Psoas muscle (tissue), 8 donors: ENCODE results near the gene ABCC2. TPM values are rescaled to one million over a fixed set of nuclear protein-coding genes. Genes with fewer than 3 reads are reported as not detected.

Experiments
- ATAC-seq, 4 donors: fragments of 200-7000 bp; cut with Tn5 transposase; one replicate each; pipeline ENCODE4 v1.9.1; 2020; ENCODE audit warnings: moderate library complexity in 3 of 4, mild to moderate bottlenecking in 2 of 4
- DNase-seq, 2 donors: peaks; one replicate each; pipeline ENCODE4 v3.0.0-alpha.2; 2020
- H3K27ac ChIP-seq: fragments of 200-600 bp; one replicate; pipeline ENCODE4 v1.8.0; 2022
- H3K27me3 ChIP-seq, 3 donors: fragments of 200-600 bp in 1 of 3; one replicate each; pipeline versions ENCODE4 v1.6.1 to v1.8.0; 2013 to 2022; ENCODE audit warnings: low read length in 2 of 3, mild to moderate bottlenecking in 2 of 3, moderate library complexity in 1 of 3; ENCODE audit not compliant: insufficient read depth in 3 of 3
- H3K36me3 ChIP-seq, 2 donors: fragments of 200-600 bp in 1 of 2; one replicate each; pipeline versions ENCODE4 v1.6.1 to v1.8.0; 2013 to 2022; ENCODE audit warnings: low read depth in 1 of 2, mild to moderate bottlenecking in 1 of 2, moderate library complexity in 1 of 2; ENCODE audit not compliant: insufficient read depth in 1 of 2
- H3K4me1 ChIP-seq: fragments of 200-600 bp; one replicate; pipeline ENCODE4 v1.8.0; 2022
- H3K4me3 ChIP-seq: fragments of 200-600 bp; one replicate; pipeline ENCODE4 v1.8.0; 2022; ENCODE audit warnings: mild to moderate bottlenecking
- H3K9me3 ChIP-seq: fragments of 200-600 bp; one replicate; pipeline ENCODE4 v1.8.0; 2022
- CTCF ChIP-seq: fragments of 200-600 bp; IDR thresholded peaks from one replicate; pipeline ENCODE4 v1.8.0; 2022; ENCODE audit warnings: antibody characterized with exemption
- WGBS, 3 donors: extraction: QIAGEN DNeasy Blood & Tissue Kit; methylation state at CpG; one replicate each; pipeline versions ENCODE4 v1.1.6 to v1.1.7; 2013; 5-methylcytosine and 5-hydroxymethylcytosine counted together
- intact Hi-C, 2 donors: fragments of 100-400 bp; cut with DNase I; formaldehyde crosslinking; loops; one replicate each; pipeline versions ENCODE4 v1.11.0 to v1.14.2; 2022
- polyA plus RNA-seq, 3 donors: library from polyadenylated mRNA; stranded (reverse); fragments of 200-250 nt; gene quantifications; one replicate each; pipeline ENCODE4 v1.2.3, GENCODE V29; 2013
- total RNA-seq, 4 donors: library from RNA; stranded (reverse); fragmentation: NEBNext Ultra II Directional in 2 of 4; extraction: Animal tissue kit (Norgen Biotek cat#: 25700) in 2 of 4; gene quantifications; one replicate each; pipeline versions ENCODE4 v1.2.1 to v1.2.4, GENCODE V29; 2021 to 2023
- donor health status: healthy with polysubstance abuse.
- donor health status: DM: no; HTN: no; CAD: no; lungs with moderate emphysema.
- donor health status: Bipolar disorder and iron deficiency.
- donor health status: healthy.
- donor health status: DM: yes; HTN: yes; CAD: no.
- donor health status: DM: no; HTN: no; CAD: no.
- donor health status: DM: no; HTN: no; CAD: no.
- donor health status: DM: yes; HTN: yes; CAD: no.

ABCC2 gene
- total and polyA plus RNA-seq, 7 donors = 0.23 to 2.3 (median 0.64) TPM

GRCh38 chr10:99791831-99792230 lies 9.4 kb downstream of the ABCC2 start:
- DNase-seq (no peak), ATAC-seq (no peak)
- Histone ChIP-seq H3K27me3 (no peaks in the 10 kb centered on the region), H3K4me1 (no peaks in the 10 kb centered on the region), H3K4me3 (no peak overlapping the region), H3K36me3 (peaks cover under 1 to 48% of the 10 kb centered on the region in 2 donors), H3K27ac (no peak overlapping the region), H3K9me3 (no peaks in the 10 kb centered on the region)
- 97 to 99% (median 97%) methylated on average over 3 of the region's 3 CpGs for WGBS, 3 donors
- intact Hi-C loops = no loop called here
- TF ChIP-seq CTCF = no peak

GRCh38 chr10:99793819-99794218 lies 11.4 kb downstream of the ABCC2 start:
- intact Hi-C loops = no loop called here
- Histone ChIP-seq H3K27me3 (no peaks in the 10 kb centered on the region), H3K36me3 (peaks cover 2 to 68% of the 10 kb centered on the region in 2 donors), H3K27ac (no peak overlapping the region), H3K4me1 (no peaks in the 10 kb centered on the region), H3K9me3 (no peaks in the 10 kb centered on the region), H3K4me3 (no peak overlapping the region)
- no peak for TF ChIP-seq CTCF
- no peak for ATAC-seq
- DNase-seq = no peak
- 93 to 96% (median 95%) methylated on average over 4 of the region's 4 CpGs for WGBS, 3 donors

- 88 to 91% (median 90%) methylated on average over 6 of the region's 6 CpGs for WGBS, 3 donors
- Histone ChIP-seq H3K27ac (no peak overlapping the region), H3K27me3 (no peaks in the 10 kb centered on the region), H3K36me3 (peaks cover 2 to 91% of the 10 kb centered on the region in 2 donors), H3K4me1 (no peaks in the 10 kb centered on the region), H3K9me3 (no peaks in the 10 kb centered on the region), H3K4me3 (no peak overlapping the region)
- no peak for TF ChIP-seq CTCF
- intact Hi-C loops = no loop called here
- ATAC-seq = no peak
- no peak for DNase-seq
Observed at GRCh38 chr10:99796928-99797327, 14.5 kb downstream of the ABCC2 start.

- Histone ChIP-seq H3K27me3 (no peaks in the 10 kb centered on the region), H3K4me3 (no peak overlapping the region), H3K4me1 (no peaks in the 10 kb centered on the region), H3K36me3 (peaks cover 2 to 91% of the 10 kb centered on the region in 2 donors), H3K27ac (no peak overlapping the region), H3K9me3 (no peaks in the 10 kb centered on the region)
- no peak for TF ChIP-seq CTCF
- 81 to 87% (median 84%) methylated on average over 4 of the region's 4 CpGs for WGBS, 3 donors
- intact Hi-C loops = no loop called here
- ATAC-seq (no peak), DNase-seq (no peak)
Observed at GRCh38 chr10:99798031-99798430, 15.6 kb downstream of the ABCC2 start.

GRCh38 chr10:99798920-99799319 lies 16.5 kb downstream of the ABCC2 start:
- peaks cover 2 to 91% of the 10 kb centered on the region in 2 donors for H3K36me3 ChIP-seq
- no peak overlapping the region for H3K4me3 ChIP-seq
- WGBS, 3 donors = 82 to 92% (median 90%) methylated on average over 3 of the region's 3 CpGs
- H3K27me3 ChIP-seq = no peaks in the 10 kb centered on the region
- no peaks in the 10 kb centered on the region for H3K4me1 ChIP-seq
- ATAC-seq (no peak), DNase-seq (no peak)
- H3K9me3 ChIP-seq = no peaks in the 10 kb centered on the region
- TF ChIP-seq CTCF = no peak
- intact Hi-C loops = no loop called here
- H3K27ac ChIP-seq = no peak overlapping the region
